ENCODE data around the gene KAT2B. TPM values are rescaled to one million over a fixed set of nuclear protein-coding genes. Genes with fewer than 3 reads are reported as not detected.

Gene KAT2B
- polyA plus RNA-seq, 1 of the 3 experiments (the other 2 are of a cell fraction), result 2.1 TPM

GRCh38 chr3:20023623-20024405 is 16.4 kb upstream of the KAT2B start:
- no peaks in the 10 kb centered on the region for H4K20me1 ChIP-seq (ENCODE audit: insufficient read depth)
- no peak overlapping the region for H3K9ac ChIP-seq
- DNase-seq, result no peak
- CTCF ChIA-PET, result interaction anchor here (1.4 to 2.2 kb wide), 2 partner anchors 16 to 41 kb away, joined by 3 to 4 read pairs; partner anchors contain the start of gene KAT2B
- H3K9me3 ChIP-seq, result no peaks in the 10 kb centered on the region
- 83% methylated on average over 2 of the region's 2 CpGs for WGBS (ENCODE audit: low lambda C conversion rate)
- no peak overlapping the region; a peak in 1 of 4 replicates for H3K27ac ChIP-seq (ENCODE audit: low read depth in 2 of 2, low read length in 1 of 2)
- H3K4me2 ChIP-seq, result no peak overlapping the region
- no peak overlapping the region for H2AFZ ChIP-seq (ENCODE audit: low read depth)
- H3K9me2 ChIP-seq, result no peaks in the 10 kb centered on the region
- no peak for TF ChIP-seq FOSL2 (IDR thresholded peaks at IDR 0.05; ENCODE audit: borderline replicate concordance, low read depth)
- TF ChIP-seq MXI1 (IDR thresholded peaks at IDR 0.05; ENCODE audit: low read depth, low read length), result no peak
- TF ChIP-seq TEAD4 (IDR thresholded peaks at IDR 0.05; ENCODE audit: borderline replicate concordance, insufficient read depth), result no peak
- TF ChIP-seq SMC3 (IDR thresholded peaks at IDR 0.05; ENCODE audit: low read depth, low read length), result no peak
- TF ChIP-seq PBX3 (IDR thresholded peaks at IDR 0.05), result no peak
- no peak for TF ChIP-seq NFIC (IDR thresholded peaks at IDR 0.05; ENCODE audit: borderline replicate concordance)
- no peak for TF ChIP-seq USF2 (IDR thresholded peaks at IDR 0.05; ENCODE audit: borderline replicate concordance, low read depth, low read length)
- no peak for TF ChIP-seq RFX5 (IDR thresholded peaks at IDR 0.05; ENCODE audit: low read length)
- TF ChIP-seq MAX (IDR thresholded peaks at IDR 0.05; ENCODE audit: low read depth), result no peak
- H3K36me3 ChIP-seq (replicated peaks in 1 of 2; ENCODE audit: control insufficient read depth in 1 of 2, insufficient read depth in 2 of 2, low read length in 1 of 2), result no peaks in the 10 kb centered on the region
- H3K4me3 ChIP-seq (ENCODE audit: low read depth in 2 of 2, low read length in 1 of 2), result no peak overlapping the region
- H3K4me1 ChIP-seq (ENCODE audit: control insufficient read depth in 1 of 2, insufficient read depth in 2 of 2, low read depth in 1 of 2, low read length in 1 of 2), result peaks cover 0 to 9% of the 10 kb centered on the region in 2 experiments; a peak in 2 of 4 replicates
- no peaks in the 10 kb centered on the region for H3K27me3 ChIP-seq (ENCODE audit: insufficient read depth)
- POLR2A ChIA-PET, result no interaction called here
- no peaks in the 10 kb centered on the region for H3K79me2 ChIP-seq (ENCODE audit: insufficient read depth)
- no peaks in the 10 kb centered on the region for H3F3A ChIP-seq (replicated peaks; ENCODE audit: insufficient read depth)

GRCh38 chr3:20027136-20027535 is 13.1 kb upstream of the KAT2B start:
- no peaks in the 10 kb centered on the region for H3K27me3 ChIP-seq (ENCODE audit: insufficient read depth)
- ChIA-PET POLR2A (no interaction called here), CTCF (interaction anchor here (1.3 kb wide), 1 partner anchor 13 kb away, joined by 3 read pairs; the partner anchor contains the start of gene KAT2B)
- no peak overlapping the region for H2AFZ ChIP-seq (ENCODE audit: low read depth)
- 92% methylated on average over 4 of the region's 4 CpGs for WGBS (ENCODE audit: low lambda C conversion rate)
- TF ChIP-seq EP300 (IDR thresholded peaks at IDR 0.05; ENCODE audit: borderline replicate concordance in 1 of 2, low read depth in 1 of 2, low read length in 1 of 2), result no peak
- TF ChIP-seq REST (IDR thresholded peaks at IDR 0.05; ENCODE audit: low read depth, low read length), result no peak
- no peak for TF ChIP-seq EZH2phosphoT487 (IDR thresholded peaks at IDR 0.05; ENCODE audit: borderline replicate concordance, low read depth)
- TF ChIP-seq MXI1 (IDR thresholded peaks at IDR 0.05; ENCODE audit: low read depth, low read length), result no peak
- TF ChIP-seq ZBTB33 (IDR thresholded peaks at IDR 0.05; ENCODE audit: borderline replicate concordance, low read depth), result no peak
- no peak for TF ChIP-seq RXRA (IDR thresholded peaks at IDR 0.05; ENCODE audit: borderline replicate concordance, low read depth)
- no peak for TF ChIP-seq PBX3 (IDR thresholded peaks at IDR 0.05)
- TF ChIP-seq SIN3A (IDR thresholded peaks at IDR 0.05; ENCODE audit: borderline replicate concordance, low read depth, low read length), result no peak
- no peaks in the 10 kb centered on the region for H3K79me2 ChIP-seq (ENCODE audit: insufficient read depth)
- no peak overlapping the region for H3K27ac ChIP-seq (ENCODE audit: low read depth in 2 of 2, low read length in 1 of 2)
- no peaks in the 10 kb centered on the region for H3K9me3 ChIP-seq
- H3K36me3 ChIP-seq (replicated peaks in 1 of 2; ENCODE audit: control insufficient read depth in 1 of 2, insufficient read depth in 2 of 2, low read length in 1 of 2), result no peaks in the 10 kb centered on the region
- no peaks in the 10 kb centered on the region for H4K20me1 ChIP-seq (ENCODE audit: insufficient read depth)
- no peaks in the 10 kb centered on the region for H3F3A ChIP-seq (replicated peaks; ENCODE audit: insufficient read depth)
- H3K4me1 ChIP-seq (ENCODE audit: control insufficient read depth in 1 of 2, insufficient read depth in 2 of 2, low read depth in 1 of 2, low read length in 1 of 2), result peaks cover 0 to 9% of the 10 kb centered on the region in 2 experiments; a peak in 2 of 4 replicates
- no peak overlapping the region for H3K4me3 ChIP-seq (ENCODE audit: low read depth in 2 of 2, low read length in 1 of 2)
- no peak overlapping the region for H3K9ac ChIP-seq
- H3K4me2 ChIP-seq, result no peak overlapping the region
- DNase-seq, result no peak
- no peaks in the 10 kb centered on the region for H3K9me2 ChIP-seq

All from SK-N-SH (cell line).